Parathyroid adenoma (tissue), 2 donors: ENCODE measurements around the gene CSMD2.

ENCODE experiments used
- H2AFZ ChIP-seq: fragments of 300-600 bp; sonication (generic); one replicate; pipeline ENCODE4 v1.7.0; 2017; ENCODE audit warnings: antibody characterized with exemption, mild to moderate bottlenecking
- H3K27ac ChIP-seq: fragments of 300-600 bp; sonication (generic); one replicate; pipeline ENCODE4 v1.7.0; 2017
- H3K27me3 ChIP-seq: fragments of 300-600 bp; sonication (generic); one replicate; pipeline ENCODE4 v1.7.0; 2017; ENCODE audit warnings: low read length; ENCODE audit not compliant: control insufficient read depth, insufficient read depth
- H3K36me3 ChIP-seq: fragments of 300-600 bp; sonication (generic); one replicate; pipeline ENCODE4 v1.7.0; 2017; ENCODE audit warnings: low read length; ENCODE audit not compliant: control insufficient read depth, insufficient read depth
- H3K4me1 ChIP-seq: fragments of 300-600 bp; sonication (generic); one replicate; pipeline ENCODE4 v1.7.0; 2017; ENCODE audit warnings: control low read depth
- H3K4me2 ChIP-seq: fragments of 300-600 bp; sonication (generic); one replicate; pipeline ENCODE4 v1.7.0; 2017; ENCODE audit warnings: low read length
- H3K4me3 ChIP-seq: fragments of 300-600 bp; sonication (generic); one replicate; pipeline ENCODE4 v1.7.0; 2017; ENCODE audit warnings: low read depth, low read length
- H3K79me2 ChIP-seq: fragments of 300-600 bp; sonication (generic); one replicate; pipeline ENCODE4 v1.7.0; 2017; ENCODE audit warnings: control low read depth
- H3K9ac ChIP-seq: fragments of 300-600 bp; sonication (generic); one replicate; pipeline ENCODE4 v1.7.0; 2017; ENCODE audit warnings: mild to moderate bottlenecking
- H3K9me3 ChIP-seq: fragments of 300-600 bp; sonication (generic); one replicate; pipeline ENCODE4 v1.7.0; 2017; ENCODE audit warnings: low read length; ENCODE audit not compliant: control insufficient read depth
- TF ChIP-seq, protein P1 (sequence below): fragments of 300-600 bp; sonication (generic); IDR thresholded peaks from one replicate; pipeline ENCODE4 v1.7.0; 2017; ENCODE audit warnings: antibody characterized with exemption, mild to moderate bottlenecking
- donor health status: primary hyperparathyroidism.

CSMD2 gene

DNA sequence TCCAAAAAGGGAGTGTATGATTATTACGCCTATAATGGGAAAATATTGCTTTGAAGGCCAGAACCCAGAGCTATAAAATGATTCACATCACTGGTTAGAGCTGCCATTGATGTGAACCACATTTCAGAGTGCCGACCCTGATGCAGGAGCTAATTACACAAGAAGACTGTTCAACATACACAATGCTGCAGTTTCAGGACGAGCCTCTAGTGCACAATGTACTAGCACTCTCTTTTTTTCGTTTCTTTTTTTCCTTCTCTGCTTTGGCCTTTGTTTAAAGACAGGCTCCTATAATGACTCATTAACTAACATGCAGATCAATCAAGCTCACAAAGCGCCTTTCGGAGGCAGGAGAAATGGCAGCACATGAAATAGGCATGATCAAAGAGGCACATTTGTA lies 367.2 kb downstream of the CSMD2 start:
- Histone ChIP-seq H2AFZ (no peak overlapping the region), H3K27me3 (no peaks in the 10 kb centered on the region), H3K4me2 (no peak overlapping the region), H3K27ac (no peak overlapping the region), H3K4me1 (no peaks in the 10 kb centered on the region), H3K9ac (no peak overlapping the region), H3K36me3 (no peaks in the 10 kb centered on the region), H3K4me3 (no peak overlapping the region), H3K9me3 (no peaks in the 10 kb centered on the region), H3K79me2 (no peaks in the 10 kb centered on the region)
- TF ChIP-seq, protein P1, sequence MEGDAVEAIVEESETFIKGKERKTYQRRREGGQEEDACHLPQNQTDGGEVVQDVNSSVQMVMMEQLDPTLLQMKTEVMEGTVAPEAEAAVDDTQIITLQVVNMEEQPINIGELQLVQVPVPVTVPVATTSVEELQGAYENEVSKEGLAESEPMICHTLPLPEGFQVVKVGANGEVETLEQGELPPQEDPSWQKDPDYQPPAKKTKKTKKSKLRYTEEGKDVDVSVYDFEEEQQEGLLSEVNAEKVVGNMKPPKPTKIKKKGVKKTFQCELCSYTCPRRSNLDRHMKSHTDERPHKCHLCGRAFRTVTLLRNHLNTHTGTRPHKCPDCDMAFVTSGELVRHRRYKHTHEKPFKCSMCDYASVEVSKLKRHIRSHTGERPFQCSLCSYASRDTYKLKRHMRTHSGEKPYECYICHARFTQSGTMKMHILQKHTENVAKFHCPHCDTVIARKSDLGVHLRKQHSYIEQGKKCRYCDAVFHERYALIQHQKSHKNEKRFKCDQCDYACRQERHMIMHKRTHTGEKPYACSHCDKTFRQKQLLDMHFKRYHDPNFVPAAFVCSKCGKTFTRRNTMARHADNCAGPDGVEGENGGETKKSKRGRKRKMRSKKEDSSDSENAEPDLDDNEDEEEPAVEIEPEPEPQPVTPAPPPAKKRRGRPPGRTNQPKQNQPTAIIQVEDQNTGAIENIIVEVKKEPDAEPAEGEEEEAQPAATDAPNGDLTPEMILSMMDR, result no peak

DNA sequence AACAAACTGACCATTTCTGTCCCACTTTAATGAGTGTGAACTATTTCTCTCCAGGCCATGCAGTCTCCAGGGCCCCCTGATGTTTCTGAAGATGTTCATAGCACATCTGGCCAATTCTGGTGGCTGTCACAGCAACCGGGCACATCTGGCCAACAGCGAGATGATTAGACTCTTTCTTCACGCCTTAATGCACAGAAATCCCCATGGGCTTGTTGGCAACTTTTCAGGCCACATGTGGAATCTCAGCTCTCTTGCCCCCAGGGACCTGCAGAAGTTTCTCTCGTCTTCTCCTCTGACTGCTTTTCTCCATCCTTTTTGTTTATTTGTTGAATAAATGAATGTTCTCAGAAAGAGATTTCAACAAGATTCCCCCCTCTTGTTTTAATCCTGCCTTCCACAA lies 372.4 kb downstream of the CSMD2 start:
- Histone ChIP-seq H3K79me2 (no peaks in the 10 kb centered on the region), H3K4me1 (no peaks in the 10 kb centered on the region), H3K36me3 (no peaks in the 10 kb centered on the region), H3K4me2 (no peak overlapping the region), H2AFZ (no peak overlapping the region), H3K4me3 (no peak overlapping the region), H3K27me3 (no peaks in the 10 kb centered on the region), H3K27ac (no peak overlapping the region), H3K9ac (no peak overlapping the region), H3K9me3 (no peaks in the 10 kb centered on the region)
- TF ChIP-seq, protein P1, result no peak

DNA sequence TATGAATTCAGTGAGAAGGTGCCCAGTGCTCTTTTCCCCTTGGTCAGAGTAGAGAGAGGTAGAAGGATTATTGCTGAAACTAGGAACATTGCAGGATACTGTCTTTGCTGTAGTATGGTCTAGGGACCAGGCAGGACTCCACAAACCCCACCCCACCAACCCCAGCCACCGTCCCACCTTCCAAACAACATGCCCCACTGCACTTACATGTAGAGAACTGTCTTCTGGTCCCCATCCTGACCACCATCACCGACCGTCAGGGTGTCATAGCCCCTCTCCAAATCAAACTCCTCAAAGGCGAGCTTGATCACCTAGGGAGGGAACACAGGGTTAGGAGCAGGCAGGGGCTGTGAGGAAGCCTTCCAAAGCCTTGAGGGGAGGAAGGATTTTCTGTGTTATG lies 372.8 kb downstream of the CSMD2 start:
- no peak overlapping the region for H3K27ac ChIP-seq
- H3K27me3 ChIP-seq, result no peaks in the 10 kb centered on the region
- no peak overlapping the region for H2AFZ ChIP-seq
- H3K4me3 ChIP-seq, result no peak overlapping the region
- no peak overlapping the region for H3K4me2 ChIP-seq
- TF ChIP-seq, protein P1, result no peak
- H3K9ac ChIP-seq, result no peak overlapping the region
- H3K79me2 ChIP-seq, result no peaks in the 10 kb centered on the region
- no peaks in the 10 kb centered on the region for H3K36me3 ChIP-seq
- H3K4me1 ChIP-seq, result no peaks in the 10 kb centered on the region
- H3K9me3 ChIP-seq, result no peaks in the 10 kb centered on the region

DNA sequence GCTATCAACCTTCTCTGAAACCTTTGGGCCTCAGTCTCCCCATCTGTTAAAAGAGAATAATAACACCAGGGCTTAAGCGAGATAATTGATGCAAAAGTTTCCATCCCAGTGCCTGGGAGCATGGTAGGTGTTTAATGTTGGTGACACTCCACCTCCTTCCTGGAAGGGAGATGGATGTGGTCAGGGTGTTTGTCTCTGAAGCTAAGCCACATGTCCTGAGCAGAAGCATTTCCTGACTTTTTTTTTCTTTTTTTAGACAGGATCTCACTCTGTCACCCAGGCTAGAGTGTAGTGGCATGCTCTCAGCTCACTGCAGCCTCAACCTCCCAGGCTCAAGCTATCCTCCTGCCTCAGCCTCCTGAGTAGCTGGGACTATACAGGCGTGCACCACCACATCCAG lies 373.8 kb downstream of the CSMD2 start:
- H3K27me3 ChIP-seq, result no peaks in the 10 kb centered on the region
- TF ChIP-seq, protein P1, result no peak
- no peaks in the 10 kb centered on the region for H3K36me3 ChIP-seq
- H2AFZ ChIP-seq, result no peak overlapping the region
- no peaks in the 10 kb centered on the region for H3K79me2 ChIP-seq
- H3K9me3 ChIP-seq, result no peaks in the 10 kb centered on the region
- H3K27ac ChIP-seq, result no peak overlapping the region
- H3K4me3 ChIP-seq, result no peak overlapping the region
- no peak overlapping the region for H3K9ac ChIP-seq
- H3K4me2 ChIP-seq, result no peak overlapping the region
- H3K4me1 ChIP-seq, result no peaks in the 10 kb centered on the region

DNA sequence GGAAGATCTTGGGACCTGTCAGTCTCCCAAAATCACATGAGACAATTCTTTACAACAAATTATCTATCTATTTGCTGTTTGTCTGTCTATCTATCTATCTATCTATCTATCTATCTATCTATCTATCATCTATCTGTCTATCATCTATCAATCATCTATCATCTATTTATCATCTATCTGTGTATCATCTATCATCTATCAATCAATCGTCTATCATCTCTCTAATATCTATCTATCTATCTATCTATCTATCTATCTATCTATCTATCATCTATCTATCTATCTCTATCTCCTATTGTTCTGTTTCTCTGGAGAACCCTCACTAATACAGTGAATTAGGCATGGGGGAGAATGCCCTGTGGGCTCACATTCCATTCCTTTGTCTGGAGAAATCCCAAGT lies 374.5 kb downstream of the CSMD2 start:
- H3K4me3 ChIP-seq, result no peak overlapping the region
- no peak overlapping the region for H3K9ac ChIP-seq
- H2AFZ ChIP-seq, result no peak overlapping the region
- no peaks in the 10 kb centered on the region for H3K9me3 ChIP-seq
- no peaks in the 10 kb centered on the region for H3K36me3 ChIP-seq
- H3K27ac ChIP-seq, result no peak overlapping the region
- H3K4me2 ChIP-seq, result no peak overlapping the region
- no peaks in the 10 kb centered on the region for H3K79me2 ChIP-seq
- H3K4me1 ChIP-seq, result no peaks in the 10 kb centered on the region
- TF ChIP-seq, protein P1, result no peak
- no peaks in the 10 kb centered on the region for H3K27me3 ChIP-seq
